Vagina (tissue), 2 donors: ENCODE results near the gene ERAL1.

Source experiments
- POLR2AphosphoS5 ChIP-seq, 2 donors: sonication (generic); formaldehyde crosslinking; IDR thresholded peaks; one replicate each; pipeline ENCODE4 v1.9.0; 2017; ENCODE audit warnings: antibody characterized with exemption in 2 of 2, mild to moderate bottlenecking in 2 of 2, low read depth in 1 of 2; ENCODE audit not compliant: insufficient read depth in 1 of 2
- TF ChIP-seq, protein P1 (sequence below), 3 experiments: fragments of 450-650 bp in 2 of 3; fragments of 200-600 bp in 1 of 3; sonication (generic) in 1 of 3; IDR thresholded peaks; one replicate each; pipeline ENCODE4 v1.5.1; 2017 to 2019; ENCODE audit warnings: antibody characterized with exemption in 3 of 3, mild to moderate bottlenecking in 2 of 3, moderate library complexity in 2 of 3

DNA sequence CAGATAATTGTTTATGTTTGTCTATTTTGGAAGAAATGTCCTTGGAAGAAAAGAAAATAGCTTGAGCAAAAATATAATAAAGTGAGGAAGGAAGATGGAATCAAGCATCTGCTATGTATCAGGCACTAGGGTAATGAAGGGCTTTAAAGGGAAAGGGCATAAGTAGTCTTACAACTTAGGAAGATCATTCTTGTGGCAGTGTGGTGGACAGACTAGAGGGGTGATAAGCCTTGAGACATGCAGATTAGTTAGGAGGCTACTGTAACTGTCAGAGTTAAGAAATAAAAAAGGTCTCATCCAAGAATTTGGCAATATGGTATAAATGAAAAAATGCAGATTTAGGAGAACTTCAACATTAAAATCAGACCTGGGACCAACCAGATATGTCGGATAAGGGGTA lies 27.1 kb upstream of the ERAL1 start:
- TF ChIP-seq, protein P1, sequence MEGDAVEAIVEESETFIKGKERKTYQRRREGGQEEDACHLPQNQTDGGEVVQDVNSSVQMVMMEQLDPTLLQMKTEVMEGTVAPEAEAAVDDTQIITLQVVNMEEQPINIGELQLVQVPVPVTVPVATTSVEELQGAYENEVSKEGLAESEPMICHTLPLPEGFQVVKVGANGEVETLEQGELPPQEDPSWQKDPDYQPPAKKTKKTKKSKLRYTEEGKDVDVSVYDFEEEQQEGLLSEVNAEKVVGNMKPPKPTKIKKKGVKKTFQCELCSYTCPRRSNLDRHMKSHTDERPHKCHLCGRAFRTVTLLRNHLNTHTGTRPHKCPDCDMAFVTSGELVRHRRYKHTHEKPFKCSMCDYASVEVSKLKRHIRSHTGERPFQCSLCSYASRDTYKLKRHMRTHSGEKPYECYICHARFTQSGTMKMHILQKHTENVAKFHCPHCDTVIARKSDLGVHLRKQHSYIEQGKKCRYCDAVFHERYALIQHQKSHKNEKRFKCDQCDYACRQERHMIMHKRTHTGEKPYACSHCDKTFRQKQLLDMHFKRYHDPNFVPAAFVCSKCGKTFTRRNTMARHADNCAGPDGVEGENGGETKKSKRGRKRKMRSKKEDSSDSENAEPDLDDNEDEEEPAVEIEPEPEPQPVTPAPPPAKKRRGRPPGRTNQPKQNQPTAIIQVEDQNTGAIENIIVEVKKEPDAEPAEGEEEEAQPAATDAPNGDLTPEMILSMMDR (IDR thresholded peaks at IDR 0.05) = no peak
- TF ChIP-seq POLR2AphosphoS5 (IDR thresholded peaks at IDR 0.05; ENCODE audit: insufficient read depth in 1 of 2, low read depth in 1 of 2) = no peak
